HG03175 (cell line): ENCODE data around the gene EXD2.
"Not testable (repeated sequence)": the region's sequence is repeated elsewhere in the genome, so short reads cannot be mapped to it uniquely, and the experiment has no call there.

ENCODE experiments used
- ATAC-seq: cut with Tn5 transposase; IDR thresholded peaks from one replicate; pipeline ENCODE4 v1.9.1; 2021; ENCODE audit warnings: mild to moderate bottlenecking, moderate library complexity; ENCODE audit not compliant: unreplicated experiment

The EXD2 gene

GRCh38 chr14:69190191-69190590, 1.1 kb upstream of the EXD2 start:
- no peak for ATAC-seq

GRCh38 chr14:69193721-69194120, 2.4 kb downstream of the EXD2 start:
- ATAC-seq, result no peak

- no peak for ATAC-seq
Observed at GRCh38 chr14:69199786-69200185, 8.5 kb downstream of the EXD2 start.

GRCh38 chr14:69204753-69205152, 13.5 kb downstream of the EXD2 start:
- ATAC-seq, result no peak

- ATAC-seq, result no peak
Observed at GRCh38 chr14:69207435-69208041, 16.2 kb downstream of the EXD2 start.

- no peak for ATAC-seq
Observed at GRCh38 chr14:69208666-69209065, 17.4 kb downstream of the EXD2 start.

GRCh38 chr14:69214393-69214792, 23.1 kb downstream of the EXD2 start:
- no peak for ATAC-seq

- ATAC-seq, result not testable (repeated sequence)
Observed at GRCh38 chr14:69217663-69218062, 26.4 kb downstream of the EXD2 start.

GRCh38 chr14:69224946-69225345, 33.6 kb downstream of the EXD2 start:
- ATAC-seq, result no peak

- ATAC-seq, result no peak
Observed at GRCh38 chr14:69226178-69226577, 34.9 kb downstream of the EXD2 start.

GRCh38 chr14:69226736-69227135, 35.4 kb downstream of the EXD2 start:
- ATAC-seq, result no peak

- ATAC-seq, result no peak
Observed at GRCh38 chr14:69231486-69231885, 40.2 kb downstream of the EXD2 start.

- no peak for ATAC-seq
Observed at GRCh38 chr14:69232388-69232787, 41.1 kb downstream of the EXD2 start.

- ATAC-seq, result no peak
Observed at GRCh38 chr14:69234106-69234505, 42.8 kb downstream of the EXD2 start.

GRCh38 chr14:69235708-69236107, 44.4 kb downstream of the EXD2 start:
- no peak for ATAC-seq

GRCh38 chr14:69237142-69237541, 45.8 kb downstream of the EXD2 start:
- ATAC-seq, result no peak

- no peak for ATAC-seq
Observed at GRCh38 chr14:69237584-69237983, 46.3 kb downstream of the EXD2 start.

GRCh38 chr14:69238883-69239282, 47.6 kb downstream of the EXD2 start:
- ATAC-seq, result no peak

- ATAC-seq, result no peak
Observed at GRCh38 chr14:69240527-69241173, 49.4 kb downstream of the EXD2 start.

- no peak for ATAC-seq
Observed at GRCh38 chr14:69241577-69241976, 50.3 kb downstream of the EXD2 start.

GRCh38 chr14:69242311-69243224, 51.3 kb downstream of the EXD2 start:
- ATAC-seq, result no peak

GRCh38 chr14:69244946-69245345, 53.6 kb downstream of the EXD2 start:
- ATAC-seq, result no peak
